Measurements from ENCODE around the gene EPAS1. TPM values are rescaled to one million over a fixed set of nuclear protein-coding genes. Genes with fewer than 3 reads are reported as not detected.

Gene EPAS1
- total and polyA plus RNA-seq, 8 donors, result 190 to 962 (median 244) TPM

GRCh38 chr2:46270384-46270783 is 26.8 kb upstream of the EPAS1 start:
- Histone ChIP-seq H3K27ac (no peak overlapping the region), H3K36me3 (no peaks in the 10 kb centered on the region), H3K9me3 (no peaks in the 10 kb centered on the region), H3K4me1 (peaks cover 3 to 49% of the 10 kb centered on the region in 2 donors), H3K27me3 (no peaks in the 10 kb centered on the region), H3K4me3 (no peak overlapping the region)
- no peak for DNase-seq
- TF ChIP-seq, protein P1, sequence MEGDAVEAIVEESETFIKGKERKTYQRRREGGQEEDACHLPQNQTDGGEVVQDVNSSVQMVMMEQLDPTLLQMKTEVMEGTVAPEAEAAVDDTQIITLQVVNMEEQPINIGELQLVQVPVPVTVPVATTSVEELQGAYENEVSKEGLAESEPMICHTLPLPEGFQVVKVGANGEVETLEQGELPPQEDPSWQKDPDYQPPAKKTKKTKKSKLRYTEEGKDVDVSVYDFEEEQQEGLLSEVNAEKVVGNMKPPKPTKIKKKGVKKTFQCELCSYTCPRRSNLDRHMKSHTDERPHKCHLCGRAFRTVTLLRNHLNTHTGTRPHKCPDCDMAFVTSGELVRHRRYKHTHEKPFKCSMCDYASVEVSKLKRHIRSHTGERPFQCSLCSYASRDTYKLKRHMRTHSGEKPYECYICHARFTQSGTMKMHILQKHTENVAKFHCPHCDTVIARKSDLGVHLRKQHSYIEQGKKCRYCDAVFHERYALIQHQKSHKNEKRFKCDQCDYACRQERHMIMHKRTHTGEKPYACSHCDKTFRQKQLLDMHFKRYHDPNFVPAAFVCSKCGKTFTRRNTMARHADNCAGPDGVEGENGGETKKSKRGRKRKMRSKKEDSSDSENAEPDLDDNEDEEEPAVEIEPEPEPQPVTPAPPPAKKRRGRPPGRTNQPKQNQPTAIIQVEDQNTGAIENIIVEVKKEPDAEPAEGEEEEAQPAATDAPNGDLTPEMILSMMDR (IDR thresholded peaks at IDR 0.05), result no peak
- intact Hi-C loops (cut with DNase I), result loop anchor here in 1 of 2 donors (10.0 kb wide), 1 partner anchor 186 kb away; no protein-coding TSS in a partner anchor
- ATAC-seq, result no peak

DNA sequence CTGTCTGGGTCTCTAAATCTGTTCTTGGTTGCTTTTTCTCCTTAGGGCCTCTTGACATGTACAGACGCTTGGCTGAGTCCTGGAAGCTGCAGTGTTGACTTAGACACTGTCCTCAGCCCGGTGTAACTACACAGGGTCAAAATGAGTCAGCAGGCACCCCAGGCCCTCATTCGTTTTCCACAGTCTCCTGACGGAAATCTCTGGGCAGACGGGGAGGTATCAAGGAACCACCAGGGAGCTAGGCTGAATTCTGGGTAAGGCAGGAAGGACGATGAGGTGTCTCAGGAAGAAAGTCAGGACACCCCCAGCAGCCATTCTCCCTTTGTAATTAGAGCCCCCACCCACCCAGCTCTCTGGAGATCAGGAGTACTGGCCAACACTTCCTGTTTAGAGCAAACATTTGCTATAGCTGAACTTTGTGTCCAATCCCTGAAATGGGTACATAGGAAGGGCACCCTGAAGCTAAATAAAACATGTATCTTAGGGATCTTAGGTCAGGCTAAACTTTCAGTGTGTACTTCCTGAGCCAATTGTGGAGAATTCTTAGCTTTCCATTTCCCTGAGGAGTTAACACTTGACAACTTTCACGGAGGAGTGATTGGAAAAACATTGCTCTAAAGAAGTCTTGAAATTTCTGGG is 23.9 kb upstream of the EPAS1 start:
- Histone ChIP-seq H3K27me3 (no peaks in the 10 kb centered on the region), H3K27ac (peak overlapping the region; percentile 16 to 68), H3K4me1 (peaks cover 14 to 47% of the 10 kb centered on the region in 2 donors), H3K36me3 (no peaks in the 10 kb centered on the region), H3K4me3 (no peak overlapping the region), H3K9me3 (no peaks in the 10 kb centered on the region)
- DNase-seq (no peak), ATAC-seq (no peak)
- intact Hi-C loops (cut with DNase I), result loop anchor here in 1 of 2 donors (10.0 kb wide), 1 partner anchor 189 kb away; no protein-coding TSS in a partner anchor
- TF ChIP-seq, protein P1 (IDR thresholded peaks at IDR 0.05), result no peak

DNA sequence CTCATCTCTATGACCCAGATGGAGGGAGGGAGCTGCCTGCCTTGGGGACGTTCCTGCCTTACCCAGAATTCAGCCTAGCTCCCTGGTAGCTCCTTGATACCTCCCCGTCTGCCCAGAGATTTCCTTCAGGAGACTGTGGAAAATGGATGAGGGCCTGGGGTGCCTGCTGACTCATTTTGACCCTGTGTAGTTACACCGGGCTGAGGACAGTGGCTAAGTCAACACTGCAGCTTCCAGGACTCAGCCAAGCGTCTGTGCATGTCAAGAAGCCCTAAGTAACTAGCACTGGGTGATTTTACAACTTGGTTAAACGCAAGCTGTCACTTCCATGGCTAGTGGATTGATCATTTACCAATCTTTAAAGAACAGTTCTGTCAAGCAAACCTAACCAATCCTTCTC is 23.3 kb upstream of the EPAS1 start:
- no peaks in the 10 kb centered on the region for H3K9me3 ChIP-seq
- DNase-seq (no peak), ATAC-seq (no peak)
- intact Hi-C loops (cut with DNase I), result loop anchor here in 1 of 2 donors (10.0 kb wide), 1 partner anchor 189 kb away; no protein-coding TSS in a partner anchor
- H3K27ac ChIP-seq, result peak overlapping the region; percentile 16 to 68
- TF ChIP-seq, protein P1 (IDR thresholded peaks at IDR 0.05), result no peak
- no peak overlapping the region for H3K4me3 ChIP-seq
- H3K4me1 ChIP-seq, result peaks cover 14 to 41% of the 10 kb centered on the region in 2 donors
- H3K27me3 ChIP-seq, result no peaks in the 10 kb centered on the region
- no peaks in the 10 kb centered on the region for H3K36me3 ChIP-seq

- peaks cover 14 to 39% of the 10 kb centered on the region in 2 donors for H3K4me1 ChIP-seq
- H3K27ac ChIP-seq, result peak overlapping the region in 1 of 2 donors; percentile 68
- no peak for DNase-seq
- no peaks in the 10 kb centered on the region for H3K27me3 ChIP-seq
- H3K9me3 ChIP-seq, result no peaks in the 10 kb centered on the region
- no peak overlapping the region for H3K4me3 ChIP-seq
- intact Hi-C loops (cut with DNase I), result loop anchor here in 1 of 2 donors (10.0 kb wide), 1 partner anchor 190 kb away; no protein-coding TSS in a partner anchor
- TF ChIP-seq, protein P1 (IDR thresholded peaks at IDR 0.05), result no peak
- H3K36me3 ChIP-seq, result no peaks in the 10 kb centered on the region
- no peak for ATAC-seq
Observed at GRCh38 chr2:46274586-46274985, 22.6 kb upstream of the EPAS1 start.

DNA sequence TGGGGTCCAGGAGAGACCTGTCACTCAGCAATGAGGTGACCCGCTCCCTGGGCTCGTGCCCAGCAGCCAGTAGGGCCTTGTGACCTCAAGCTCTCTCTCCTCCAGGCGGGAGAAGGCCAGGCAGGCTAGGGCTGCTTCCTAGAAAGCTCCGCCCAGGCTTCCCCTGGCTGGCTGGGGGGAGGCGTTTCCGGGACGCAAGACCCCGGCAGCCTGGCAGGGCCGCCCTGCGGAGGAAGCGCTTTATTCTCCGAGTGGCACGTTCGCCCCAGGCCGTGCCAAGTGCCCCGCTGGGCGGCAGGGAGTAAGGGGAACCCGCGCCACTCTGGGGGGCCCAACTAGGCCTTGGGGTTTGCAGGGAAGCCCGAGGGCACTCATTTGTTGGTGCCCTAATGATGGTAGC is 21.2 kb upstream of the EPAS1 start:
- DNase-seq (peak; percentile 45 to 87 (median 82)), ATAC-seq (peak; percentile 93)
- Histone ChIP-seq H3K4me1 (peaks cover 14 to 28% of the 10 kb centered on the region in 2 donors), H3K36me3 (no peaks in the 10 kb centered on the region), H3K27ac (peak overlapping the region; percentile 66 to 68), H3K27me3 (no peaks in the 10 kb centered on the region), H3K9me3 (no peaks in the 10 kb centered on the region), H3K4me3 (no peak overlapping the region)
- TF ChIP-seq, protein P1 (IDR thresholded peaks at IDR 0.05), result no peak
- intact Hi-C loops (cut with DNase I), result loop anchor here in 1 of 2 donors (10.0 kb wide), 1 partner anchor 191 kb away; no protein-coding TSS in a partner anchor
